NCI-H2029 treated with DMSO at 0.1 percent for 48 hours (cell line): Measurements from ENCODE around the gene PRDM16.

Experiments
- DNase-seq: peaks from one replicate; lab custom pipeline; 2025; lab: John Stamatoyannopoulos, UW

Gene PRDM16

GRCh38 chr1:3412376-3412775 is 343.4 kb downstream of the PRDM16 start:
- DNase-seq: no peak

DNA sequence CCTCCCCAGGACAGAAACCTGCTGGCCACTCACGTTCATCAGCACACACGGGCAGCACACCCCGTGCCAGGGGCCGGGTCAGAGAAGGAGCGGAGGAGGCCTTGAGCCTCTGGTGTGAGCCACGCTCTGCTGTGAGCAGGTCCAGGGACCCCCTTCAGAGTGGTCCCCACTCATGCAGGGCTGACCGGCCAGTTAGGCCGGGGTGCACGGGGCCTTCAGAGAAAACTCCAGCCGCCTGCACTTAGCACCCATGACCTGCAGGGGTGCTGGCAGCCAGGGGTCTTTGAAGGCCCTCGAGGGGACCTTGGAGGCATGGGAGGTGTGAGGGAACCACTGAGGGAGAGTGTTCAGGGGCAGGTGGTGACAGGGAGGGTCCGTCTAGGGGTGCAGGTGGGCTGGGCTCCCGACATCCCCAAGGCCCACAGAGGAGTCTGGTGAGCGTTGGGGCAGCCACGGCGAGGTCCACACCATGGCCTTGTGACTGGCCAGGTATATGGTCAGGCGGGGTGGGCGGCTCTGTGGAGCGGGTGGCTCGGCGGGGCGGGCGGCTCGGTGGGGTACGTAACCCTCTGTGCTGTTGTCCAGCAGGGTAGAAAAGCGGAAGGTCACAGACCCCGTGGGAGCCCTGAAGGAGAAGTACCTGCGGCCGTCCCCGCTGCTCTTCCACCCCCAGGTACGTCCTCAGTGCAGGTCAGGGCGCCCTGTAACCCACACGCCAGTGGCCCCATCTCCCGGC is 345.1 kb downstream of the PRDM16 start:
- no peak for DNase-seq

- DNase-seq: no peak
These were observed 346.5 kb downstream of the PRDM16 start for GRCh38 chr1:3415260-3416090.

DNA sequence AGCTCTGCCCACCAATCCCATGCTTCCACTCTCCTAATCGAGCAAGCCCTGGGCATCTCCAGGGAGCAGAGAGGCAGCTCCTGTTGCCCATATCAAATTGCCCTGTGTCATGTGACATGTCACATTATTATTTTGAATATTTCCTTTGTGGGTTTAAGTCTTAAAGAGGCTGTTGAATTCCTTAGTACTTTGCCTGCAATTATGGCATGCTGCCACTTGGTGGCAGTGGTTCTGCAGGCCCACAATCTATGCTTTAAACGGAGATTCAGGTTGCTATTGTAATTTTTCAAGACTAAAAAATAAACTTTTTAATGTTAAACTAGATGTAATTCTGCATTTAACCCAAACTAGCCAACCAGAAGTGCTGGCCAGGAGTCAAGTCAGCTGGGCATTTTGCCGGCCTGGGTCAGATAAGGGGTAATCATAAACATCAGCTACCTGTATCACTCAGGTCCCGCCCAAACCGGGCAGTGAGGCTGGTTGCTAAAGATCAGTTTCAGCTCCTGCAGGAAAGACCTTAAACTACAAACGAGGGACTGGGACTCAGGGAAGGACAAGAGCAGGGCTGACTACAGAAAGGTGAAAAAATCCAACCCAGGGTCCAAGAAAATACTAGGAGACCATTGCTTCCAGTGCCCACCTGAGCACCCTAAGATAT is 348.2 kb downstream of the PRDM16 start:
- no peak for DNase-seq

DNA sequence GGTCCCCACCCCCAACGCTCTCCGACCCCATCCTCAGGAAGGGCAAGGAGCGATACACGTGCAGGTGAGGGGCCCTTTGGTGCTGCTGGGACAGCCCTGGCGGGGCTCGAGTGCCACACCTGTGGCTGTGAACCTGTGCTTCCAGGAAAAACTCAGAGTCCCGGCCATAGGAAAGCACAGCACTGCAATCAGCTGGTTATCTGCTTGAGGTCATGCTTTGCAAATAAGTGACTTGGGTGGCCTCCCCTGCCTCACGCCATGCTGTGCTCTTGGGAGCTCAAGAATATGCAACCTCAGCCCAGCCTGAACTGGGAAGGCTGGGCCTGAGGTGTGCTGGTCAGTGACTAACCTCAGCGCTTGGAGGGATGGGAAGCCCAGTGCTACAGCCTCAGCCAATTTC is 348.9 kb downstream of the PRDM16 start:
- no peak for DNase-seq

DNA sequence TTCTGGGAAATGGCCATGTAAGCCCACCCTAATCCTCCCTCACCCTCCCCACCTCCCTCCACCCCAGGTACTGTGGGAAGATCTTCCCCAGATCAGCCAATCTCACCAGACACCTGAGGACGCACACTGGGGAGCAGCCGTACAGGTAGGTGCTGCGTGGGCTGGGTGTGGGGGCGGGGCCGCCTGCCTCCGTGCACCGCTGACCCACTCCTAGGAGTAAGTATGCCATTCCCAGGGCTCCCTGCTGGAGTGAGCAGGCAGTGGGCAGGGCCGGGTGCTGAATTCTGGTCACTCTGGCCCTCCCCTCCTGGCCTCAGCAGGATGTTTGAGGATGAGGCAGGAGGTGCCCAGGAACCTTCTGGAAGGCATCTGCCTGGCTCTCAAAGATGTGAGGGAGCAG is 349.6 kb downstream of the PRDM16 start:
- no peak for DNase-seq

DNA sequence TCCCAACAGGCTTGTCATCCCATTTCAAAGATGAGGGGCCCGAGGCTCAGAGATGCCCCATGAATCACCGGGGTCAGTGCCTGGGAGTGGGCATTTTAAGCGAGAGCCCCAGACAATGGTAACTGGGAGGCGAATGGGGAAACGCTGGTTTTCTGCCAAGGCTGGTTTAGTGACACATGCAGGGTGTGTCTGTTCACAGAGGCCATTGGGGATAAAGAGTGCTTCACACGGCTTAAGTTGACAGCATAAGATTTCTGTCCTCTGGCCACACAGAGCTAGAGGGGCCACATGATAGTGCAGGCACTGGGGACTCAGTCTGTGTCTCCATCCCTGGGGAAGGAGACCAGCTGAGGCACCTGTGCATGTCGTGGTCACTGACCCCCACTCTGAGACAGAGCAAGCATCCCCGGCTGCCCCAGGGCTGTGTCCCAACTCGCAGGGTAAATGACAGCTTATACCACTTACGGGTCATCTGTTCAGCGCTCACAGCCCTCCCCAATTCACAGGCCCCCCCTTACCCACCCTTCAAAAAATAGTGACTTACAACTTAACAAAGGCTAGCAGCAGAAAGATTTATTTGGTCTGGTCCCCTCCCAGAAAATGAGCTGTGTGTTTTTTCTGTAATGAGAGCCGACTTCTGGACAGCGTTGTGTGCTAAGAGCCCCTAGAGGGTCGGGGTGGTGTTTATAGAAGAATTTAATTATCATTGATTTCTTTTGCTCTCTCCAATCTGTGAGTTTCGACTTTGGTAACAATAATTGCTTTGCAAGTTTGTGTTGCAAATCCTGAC is 350.6 kb downstream of the PRDM16 start:
- no peak for DNase-seq

- no peak for DNase-seq
These were observed 351.4 kb downstream of the PRDM16 start for GRCh38 chr1:3420218-3420951.

GRCh38 chr1:3422638-3423037 is 353.6 kb downstream of the PRDM16 start:
- no peak for DNase-seq

DNA sequence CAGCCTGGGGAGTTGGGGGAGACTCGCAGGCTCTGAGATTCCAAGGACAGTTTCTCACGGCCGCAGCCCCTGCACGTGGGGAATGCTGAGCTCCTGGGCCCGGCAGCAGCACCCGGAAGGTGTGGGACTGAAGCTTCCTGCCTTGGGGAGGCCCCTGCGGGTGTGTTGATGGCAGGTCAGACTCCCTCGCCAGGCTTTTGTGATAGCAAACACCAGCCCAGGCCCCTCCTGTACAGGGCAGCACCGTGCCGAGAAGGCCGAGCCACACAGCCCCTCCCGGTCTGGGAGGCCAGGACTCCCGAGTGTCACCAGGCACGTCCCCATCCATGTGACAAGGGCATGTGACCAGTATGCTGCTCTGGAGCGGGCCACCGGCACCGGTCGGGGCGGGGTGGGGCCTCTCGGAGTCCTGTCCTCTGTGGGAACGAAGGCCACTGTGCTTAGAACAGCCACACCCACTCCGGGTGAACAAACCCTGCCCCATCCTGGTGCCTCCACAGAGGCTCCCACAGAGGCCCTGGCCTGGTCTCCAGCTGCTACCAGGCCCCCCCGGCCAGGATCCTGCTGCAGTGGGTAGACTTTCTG is 354.3 kb downstream of the PRDM16 start:
- DNase-seq: no peak

DNA sequence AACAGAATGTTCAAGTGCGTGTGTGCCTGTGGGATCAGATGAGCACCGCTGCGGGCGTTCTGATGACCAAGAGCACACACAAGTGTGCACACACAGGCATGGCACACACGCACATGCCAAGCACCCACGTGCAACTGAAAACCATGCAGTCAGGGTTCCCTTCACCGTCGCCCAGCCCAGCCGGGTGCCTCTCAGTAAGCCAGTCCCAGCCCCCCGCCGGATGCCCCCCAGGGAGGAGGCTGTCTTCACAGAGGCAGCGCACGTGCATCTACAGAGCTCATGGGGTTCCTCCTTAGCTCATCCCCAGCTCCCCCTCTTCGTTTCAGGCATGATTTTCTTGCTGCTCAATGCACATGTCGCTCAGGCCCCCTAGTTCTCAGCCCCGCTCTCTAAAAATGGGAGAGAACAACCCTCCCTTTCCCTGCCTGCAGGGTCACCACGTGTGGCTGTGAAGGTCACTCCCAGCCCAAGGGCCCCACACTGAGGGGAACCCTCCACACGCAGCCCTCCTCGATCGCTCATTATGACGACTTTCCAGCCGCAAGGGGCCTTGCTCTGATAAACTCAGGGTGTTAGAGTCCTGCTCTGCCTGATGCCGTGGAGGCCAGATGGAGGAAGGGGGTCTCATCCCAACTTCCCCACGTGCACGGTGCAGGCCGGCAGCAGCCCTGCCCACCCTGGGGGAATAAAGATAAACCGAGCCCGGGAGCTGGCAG is 355.1 kb downstream of the PRDM16 start:
- no peak for DNase-seq

DNA sequence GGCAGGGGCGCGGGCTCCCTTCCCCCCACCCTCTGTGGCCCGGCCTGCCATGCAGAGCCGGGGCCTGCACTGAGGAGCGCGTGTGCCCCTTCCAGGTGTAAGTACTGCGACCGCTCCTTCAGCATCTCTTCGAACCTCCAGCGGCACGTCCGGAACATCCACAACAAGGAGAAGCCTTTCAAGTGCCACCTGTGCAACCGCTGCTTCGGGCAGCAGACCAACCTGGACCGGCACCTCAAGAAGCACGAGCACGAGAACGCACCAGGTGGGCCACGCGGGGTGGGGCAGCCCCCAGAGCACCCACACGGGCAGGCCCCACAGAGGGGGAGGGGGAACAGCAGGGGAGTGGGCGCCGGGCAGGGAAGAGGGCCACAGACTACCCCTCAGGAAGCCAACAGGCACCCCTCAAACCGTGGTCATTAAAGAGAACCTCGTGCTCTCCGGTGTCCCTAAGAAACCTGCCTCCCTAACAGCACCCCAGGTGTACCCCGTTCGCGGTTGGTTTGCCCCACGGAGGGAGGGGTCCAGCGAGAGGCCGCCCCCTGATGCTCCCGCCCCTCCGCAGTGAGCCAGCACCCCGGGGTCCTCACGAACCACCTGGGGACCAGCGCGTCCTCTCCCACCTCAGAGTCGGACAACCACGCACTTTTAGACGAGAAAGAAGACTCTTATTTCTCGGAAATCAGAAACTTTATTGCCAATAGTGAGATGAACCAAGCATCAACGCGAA is 356.6 kb downstream of the PRDM16 start:
- DNase-seq: no peak

DNA sequence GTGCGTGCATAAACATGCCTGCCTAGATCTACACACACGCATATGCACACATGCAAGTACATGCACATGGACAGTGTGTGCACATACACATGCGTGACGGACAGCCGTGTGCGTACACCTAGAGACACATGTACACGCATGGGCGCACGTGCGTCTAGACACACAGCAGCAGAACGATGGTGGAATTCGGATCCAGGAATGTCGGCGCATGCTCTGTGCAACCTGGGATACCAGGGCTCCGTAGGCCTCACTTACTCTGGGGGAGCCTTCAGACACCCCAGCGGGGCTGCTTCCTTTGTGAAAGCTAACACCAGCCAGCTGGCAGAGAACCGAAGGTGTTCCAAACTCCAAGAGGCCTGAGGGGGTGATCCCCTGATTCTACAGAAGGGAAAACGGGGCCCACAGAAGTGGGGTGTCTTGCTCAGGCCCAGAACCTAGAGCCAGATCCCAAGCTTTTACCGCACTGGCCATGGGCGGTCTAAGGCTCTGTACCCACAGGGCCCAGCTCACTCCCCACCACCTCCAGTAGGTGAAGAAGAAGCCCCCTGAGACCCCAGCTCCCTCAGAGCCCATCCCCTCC is 358.0 kb downstream of the PRDM16 start:
- no peak for DNase-seq

DNA sequence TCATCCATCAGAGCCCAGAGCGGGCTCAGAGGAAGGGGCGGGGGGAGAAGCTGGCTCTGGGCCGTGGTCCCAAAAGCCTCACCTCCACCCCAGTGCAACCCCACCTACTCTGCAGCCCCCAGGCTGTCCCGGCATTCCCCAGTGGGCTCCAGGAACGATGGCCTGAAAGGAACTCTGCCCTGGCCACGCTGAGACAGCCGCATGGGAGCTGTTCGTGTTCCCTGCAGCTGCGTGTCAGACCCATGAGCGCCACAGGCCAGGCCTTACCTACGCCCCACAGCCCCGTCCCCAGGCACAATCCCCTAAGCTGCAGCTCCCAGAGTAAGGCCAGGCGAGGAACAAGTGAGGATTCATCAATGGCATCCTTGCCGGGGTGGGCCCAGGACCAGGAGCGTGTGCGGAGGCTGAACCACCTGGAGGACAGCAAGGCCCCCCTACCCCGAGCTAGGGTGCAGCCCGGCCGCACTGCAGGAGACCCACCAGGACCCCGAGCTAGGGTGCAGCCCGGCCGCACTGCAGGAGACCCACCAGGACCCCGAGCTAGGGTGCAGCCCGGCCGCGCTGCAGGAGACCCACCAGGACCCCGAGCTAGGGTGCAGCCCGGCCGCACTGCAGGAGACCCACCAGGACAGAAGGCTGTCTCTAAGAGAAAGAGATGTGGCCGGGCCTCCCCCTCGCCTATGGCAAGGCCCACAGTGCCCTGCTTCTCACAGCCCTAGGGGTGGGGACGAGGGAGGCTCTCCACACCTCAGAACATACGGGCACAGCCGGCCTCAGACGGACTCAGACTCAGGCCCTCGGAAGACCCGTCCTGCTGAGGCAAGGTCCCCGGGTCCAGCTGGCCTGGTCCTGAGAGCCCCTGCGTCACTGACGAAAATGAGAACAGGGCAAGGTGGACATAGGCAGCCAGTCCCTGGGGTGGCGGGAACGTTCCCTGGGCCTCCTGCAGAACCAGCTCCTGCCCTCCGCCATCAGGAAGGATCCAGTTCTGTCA is 359.0 kb downstream of the PRDM16 start:
- no peak for DNase-seq

DNA sequence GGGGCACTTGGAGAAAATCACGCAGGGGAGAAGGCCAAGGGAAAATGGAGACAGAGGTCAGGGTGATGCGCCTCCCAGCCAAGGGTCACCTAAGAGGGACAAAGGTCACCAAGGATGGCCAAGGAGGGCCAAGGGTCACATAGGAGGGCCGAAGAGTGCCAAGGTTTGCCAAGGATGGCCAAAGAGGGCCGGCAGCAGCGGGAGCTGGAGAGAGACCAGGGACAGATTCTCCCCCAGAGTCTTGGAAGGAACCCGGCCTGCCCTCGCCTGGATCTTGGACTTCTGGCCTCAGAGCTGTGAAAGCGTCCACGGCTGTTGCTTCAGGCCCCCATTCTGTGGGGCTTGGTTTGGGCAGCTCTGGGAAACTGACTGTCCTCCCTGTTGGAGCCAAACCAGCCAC is 359.9 kb downstream of the PRDM16 start:
- DNase-seq: no peak

GRCh38 chr1:3429320-3429719 is 360.3 kb downstream of the PRDM16 start:
- DNase-seq: no peak

GRCh38 chr1:3429766-3430165 is 360.8 kb downstream of the PRDM16 start:
- no peak for DNase-seq

DNA sequence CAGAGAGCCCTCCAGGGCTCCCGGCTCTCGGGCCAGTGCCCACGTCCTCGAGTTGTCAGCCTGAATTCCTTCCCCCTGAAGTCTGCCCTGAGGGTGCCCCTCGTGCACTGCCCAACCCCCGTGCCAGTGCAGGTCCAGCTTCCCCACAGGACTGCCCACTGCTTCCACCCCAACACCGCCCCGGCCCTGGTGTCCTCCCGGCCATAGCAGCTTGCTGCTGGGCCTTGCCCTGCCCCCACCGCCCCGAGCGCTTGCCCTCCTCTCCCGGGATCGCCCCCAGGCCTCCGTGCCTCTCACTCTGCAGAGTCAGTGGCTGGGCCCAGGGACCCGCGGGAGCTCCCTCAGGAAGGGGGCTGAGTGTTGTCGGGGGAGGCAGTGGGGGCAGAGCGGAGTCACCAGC is 361.4 kb downstream of the PRDM16 start:
- DNase-seq: no peak
